ENCODE measurements around the gene LRRC10B.

GRCh38 chr11:61537326-61537725 lies 28.8 kb downstream of the LRRC10B start:
- TF ChIP-seq, protein P1, sequence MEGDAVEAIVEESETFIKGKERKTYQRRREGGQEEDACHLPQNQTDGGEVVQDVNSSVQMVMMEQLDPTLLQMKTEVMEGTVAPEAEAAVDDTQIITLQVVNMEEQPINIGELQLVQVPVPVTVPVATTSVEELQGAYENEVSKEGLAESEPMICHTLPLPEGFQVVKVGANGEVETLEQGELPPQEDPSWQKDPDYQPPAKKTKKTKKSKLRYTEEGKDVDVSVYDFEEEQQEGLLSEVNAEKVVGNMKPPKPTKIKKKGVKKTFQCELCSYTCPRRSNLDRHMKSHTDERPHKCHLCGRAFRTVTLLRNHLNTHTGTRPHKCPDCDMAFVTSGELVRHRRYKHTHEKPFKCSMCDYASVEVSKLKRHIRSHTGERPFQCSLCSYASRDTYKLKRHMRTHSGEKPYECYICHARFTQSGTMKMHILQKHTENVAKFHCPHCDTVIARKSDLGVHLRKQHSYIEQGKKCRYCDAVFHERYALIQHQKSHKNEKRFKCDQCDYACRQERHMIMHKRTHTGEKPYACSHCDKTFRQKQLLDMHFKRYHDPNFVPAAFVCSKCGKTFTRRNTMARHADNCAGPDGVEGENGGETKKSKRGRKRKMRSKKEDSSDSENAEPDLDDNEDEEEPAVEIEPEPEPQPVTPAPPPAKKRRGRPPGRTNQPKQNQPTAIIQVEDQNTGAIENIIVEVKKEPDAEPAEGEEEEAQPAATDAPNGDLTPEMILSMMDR (IDR thresholded peaks at IDR 0.05): no peak
- no peak for TF ChIP-seq POLR2AphosphoS5 (IDR thresholded peaks at IDR 0.05)
- TF ChIP-seq EP300 (IDR thresholded peaks at IDR 0.05): no peak
- no peak for TF ChIP-seq POLR2A (IDR thresholded peaks at IDR 0.05)

All from sigmoid colon (tissue), 4 donors.